Small intestine (tissue), 7 donors: ENCODE results near the gene PLXDC2. TPM values are rescaled to one million over a fixed set of nuclear protein-coding genes. Genes with fewer than 3 reads are reported as not detected.
A peak's percentile ranks its signal among the peaks of the same experiment; 100 is the strongest.

Experiments
- DNase-seq, 2 donors: peaks; one replicate each; pipeline versions ENCODE4 v3.0.0 to v3.0.0-alpha.2; 2013
- FAIRE-seq: peaks from 2 replicates; lab custom pipeline; 2012; peaks lifted over from hg19 to GRCh38; lab: Jason Lieb, UNC
- H3K27ac ChIP-seq, 3 donors: one replicate each; pipeline ENCODE4 v1.5.1; 2013; ENCODE audit warnings: low read length in 2 of 3, mild to moderate bottlenecking in 2 of 3, control low read depth in 1 of 3, inconsistent platforms in 1 of 3, low read depth in 1 of 3, moderate library complexity in 1 of 3
- H3K27me3 ChIP-seq, 3 donors: one replicate each; pipeline ENCODE4 v1.6.1; 2013; ENCODE audit warnings: low read length in 3 of 3, inconsistent platforms in 1 of 3; ENCODE audit not compliant: control insufficient read depth in 3 of 3, insufficient read depth in 3 of 3
- H3K36me3 ChIP-seq, 3 donors: one replicate each; pipeline ENCODE4 v1.6.1; 2013; ENCODE audit warnings: low read length in 3 of 3, inconsistent platforms in 1 of 3, low read depth in 1 of 3, mild to moderate bottlenecking in 1 of 3, moderate library complexity in 1 of 3; ENCODE audit not compliant: control insufficient read depth in 3 of 3, insufficient read depth in 2 of 3
- H3K4me1 ChIP-seq, 3 donors: one replicate each; pipeline ENCODE4 v1.6.1; 2013; ENCODE audit warnings: low read length in 2 of 3, inconsistent platforms in 1 of 3, low read depth in 1 of 3, mild to moderate bottlenecking in 1 of 3, moderate library complexity in 1 of 3; ENCODE audit not compliant: control insufficient read depth in 3 of 3, insufficient read depth in 2 of 3
- H3K4me3 ChIP-seq, 3 donors: one replicate each; pipeline ENCODE4 v1.5.1; 2013; ENCODE audit warnings: low read length in 3 of 3, control low read depth in 1 of 3, inconsistent platforms in 1 of 3, low read depth in 1 of 3, mild to moderate bottlenecking in 1 of 3, moderate library complexity in 1 of 3
- H3K9me3 ChIP-seq, 2 donors: one replicate each; pipeline ENCODE4 v1.6.1; 2013; ENCODE audit warnings: low read depth in 1 of 2, low read length in 1 of 2; ENCODE audit not compliant: control insufficient read depth in 2 of 2, insufficient read depth in 1 of 2
- WGBS, 3 donors: extraction: QIAGEN DNeasy Blood & Tissue Kit; methylation state at CpG; one replicate each; pipeline ENCODE4 v1.1.7; 2013; 5-methylcytosine and 5-hydroxymethylcytosine counted together
- polyA plus RNA-seq, 4 donors: library from polyadenylated mRNA; stranded (reverse) in 3 of 4; unstranded in 1 of 4; fragments of 200-250 nt in 3 of 4; fragments of 120-200 nt in 1 of 4; gene quantifications; one replicate each; pipeline versions ENCODE4 v1.2.1 to v1.2.3, GENCODE V29; 2013
- donor health status: healthy with polysubstance abuse.
- donor health status: control.
- donor health status: control.
- donor health status: Bipolar disorder and iron deficiency.
- donor health status: healthy.

PLXDC2 gene
- polyA plus RNA-seq, 4 donors = 0.81 to 18.3 (median 3.4) TPM

- WGBS, 3 donors = 69 to 81% (median 81%) methylated on average over 3 of the region's 3 CpGs
- Histone ChIP-seq H3K9me3 (no peaks in the 10 kb centered on the region), H3K4me3 (no peak overlapping the region), H3K27ac (no peak overlapping the region), H3K36me3 (no peaks in the 10 kb centered on the region), H3K27me3 (no peaks in the 10 kb centered on the region), H3K4me1 (no peaks in the 10 kb centered on the region)
- FAIRE-seq (no peak), DNase-seq (no peak)
These were observed 151.7 kb downstream of the PLXDC2 start for GRCh38 chr10:19967981-19968380.

- no peaks in the 10 kb centered on the region for H3K36me3 ChIP-seq
- DNase-seq = no peak
- no peak overlapping the region for H3K27ac ChIP-seq
- no peak overlapping the region for H3K4me3 ChIP-seq
- no peaks in the 10 kb centered on the region for H3K27me3 ChIP-seq
- H3K9me3 ChIP-seq = no peaks in the 10 kb centered on the region
- FAIRE-seq = no peak
- H3K4me1 ChIP-seq = no peaks in the 10 kb centered on the region
These were observed 152.5 kb downstream of the PLXDC2 start for GRCh38 chr10:19968745-19969144.

GRCh38 chr10:19970256-19970655 lies 154.0 kb downstream of the PLXDC2 start:
- Histone ChIP-seq H3K27ac (no peak overlapping the region), H3K9me3 (no peaks in the 10 kb centered on the region), H3K4me3 (no peak overlapping the region), H3K27me3 (no peaks in the 10 kb centered on the region), H3K36me3 (no peaks in the 10 kb centered on the region), H3K4me1 (no peaks in the 10 kb centered on the region)
- FAIRE-seq (no peak), DNase-seq (no peak)
- WGBS, 3 donors = 75 to 91% (median 83%) methylated on average over 2 of the region's 2 CpGs

GRCh38 chr10:19970717-19971116 lies 154.5 kb downstream of the PLXDC2 start:
- no peak overlapping the region for H3K4me3 ChIP-seq
- no peak for DNase-seq

GRCh38 chr10:19971343-19972052 lies 155.3 kb downstream of the PLXDC2 start:
- FAIRE-seq = no peak
- no peaks in the 10 kb centered on the region for H3K27me3 ChIP-seq
- H3K4me1 ChIP-seq = no peaks in the 10 kb centered on the region
- 63 to 77% (median 74%) methylated on average over 9 of the region's 9 CpGs for WGBS, 3 donors
- H3K9me3 ChIP-seq = no peaks in the 10 kb centered on the region
- no peak for DNase-seq
- H3K36me3 ChIP-seq = no peaks in the 10 kb centered on the region
- H3K4me3 ChIP-seq = no peak overlapping the region
- H3K27ac ChIP-seq = peak overlapping the region in 1 of 3 donors; percentile 8

More at GRCh38 chr10:19970717-19971116, 154.5 kb downstream of the PLXDC2 start:
- Histone ChIP-seq H3K9me3 (no peaks in the 10 kb centered on the region), H3K27me3 (no peaks in the 10 kb centered on the region), H3K4me1 (no peaks in the 10 kb centered on the region), H3K36me3 (no peaks in the 10 kb centered on the region), H3K27ac (peak overlapping the region in 1 of 3 donors; percentile 9)
- WGBS, 3 donors = 66 to 88% (median 84%) methylated on average over 4 of the region's 4 CpGs
- no peak for FAIRE-seq

- no peak overlapping the region for H3K4me3 ChIP-seq
- no peaks in the 10 kb centered on the region for H3K36me3 ChIP-seq
- no peaks in the 10 kb centered on the region for H3K4me1 ChIP-seq
- no peaks in the 10 kb centered on the region for H3K27me3 ChIP-seq
- H3K9me3 ChIP-seq = peaks cover 0 to 8% of the 10 kb centered on the region in 2 donors
- DNase-seq (no peak), FAIRE-seq (no peak)
- H3K27ac ChIP-seq = peak overlapping the region in 1 of 3 donors; percentile 72
- 46 to 63% (median 58%) methylated on average over 1 of the region's 1 CpG for WGBS, 3 donors
These were observed 157.9 kb downstream of the PLXDC2 start for GRCh38 chr10:19974138-19974537.

- 77 to 85% (median 83%) methylated on average over 2 of the region's 2 CpGs for WGBS, 3 donors
- Histone ChIP-seq H3K4me1 (no peaks in the 10 kb centered on the region), H3K27me3 (no peaks in the 10 kb centered on the region), H3K27ac (no peak overlapping the region), H3K36me3 (no peaks in the 10 kb centered on the region), H3K4me3 (no peak overlapping the region), H3K9me3 (peaks cover 0 to 8% of the 10 kb centered on the region in 2 donors)
- FAIRE-seq (no peak), DNase-seq (no peak)
These were observed 158.3 kb downstream of the PLXDC2 start for GRCh38 chr10:19974554-19974953.

GRCh38 chr10:19977097-19977521 lies 160.9 kb downstream of the PLXDC2 start:
- DNase-seq (no peak), FAIRE-seq (no peak)
- no peak overlapping the region for H3K27ac ChIP-seq
- no peaks in the 10 kb centered on the region for H3K4me1 ChIP-seq
- no peaks in the 10 kb centered on the region for H3K27me3 ChIP-seq
- H3K4me3 ChIP-seq = no peak overlapping the region
- no peaks in the 10 kb centered on the region for H3K36me3 ChIP-seq
- H3K9me3 ChIP-seq = peaks cover 0 to 8% of the 10 kb centered on the region in 2 donors
- 66 to 92% (median 80%) methylated on average over 3 of the region's 3 CpGs for WGBS, 3 donors

GRCh38 chr10:19979628-19980027 lies 163.4 kb downstream of the PLXDC2 start:
- FAIRE-seq = no peak
- 88 to 90% (median 88%) methylated on average over 6 of the region's 6 CpGs for WGBS, 3 donors

More at GRCh38 chr10:19979628-19980027, 163.4 kb downstream of the PLXDC2 start:
- Histone ChIP-seq H3K36me3 (no peaks in the 10 kb centered on the region), H3K27ac (no peak overlapping the region), H3K4me1 (no peaks in the 10 kb centered on the region), H3K9me3 (peaks cover 0 to 8% of the 10 kb centered on the region in 2 donors), H3K27me3 (no peaks in the 10 kb centered on the region), H3K4me3 (no peak overlapping the region)
- no peak for DNase-seq
